Suprapubic skin (tissue), 4 donors: ENCODE data around the gene CCT7.

Source experiments
- POLR2A ChIP-seq, 2 donors: fragments of 450-650 bp; IDR thresholded peaks; one replicate each; pipeline ENCODE4 v1.6.1; 2017; ENCODE audit warnings: antibody characterized with exemption in 2 of 2, mild to moderate bottlenecking in 2 of 2, moderate library complexity in 2 of 2
- POLR2AphosphoS5 ChIP-seq, 3 donors: sonication (generic); formaldehyde crosslinking; IDR thresholded peaks; one replicate each; pipeline ENCODE4 v1.6.1; 2017; ENCODE audit warnings: antibody characterized with exemption in 3 of 3

- TF ChIP-seq POLR2AphosphoS5 (IDR thresholded peaks at IDR 0.05) = no peak
- no peak for TF ChIP-seq POLR2A (IDR thresholded peaks at IDR 0.05)
These were observed 55.2 kb downstream of the CCT7 start for GRCh38 chr2:73289304-73289703.
